HG03565 (cell line): ENCODE results near the gene PLCB4.
A peak's percentile ranks its signal among the peaks of the same experiment; 100 is the strongest.

Experiments used
- ATAC-seq: cut with Tn5 transposase; IDR thresholded peaks from one replicate; pipeline ENCODE4 v1.9.1; 2021; ENCODE audit warnings: mild to moderate bottlenecking, moderate library complexity; ENCODE audit not compliant: unreplicated experiment

The PLCB4 gene

GRCh38 chr20:9389346-9389745 lies 320.5 kb downstream of the PLCB4 start:
- ATAC-seq: no peak

DNA sequence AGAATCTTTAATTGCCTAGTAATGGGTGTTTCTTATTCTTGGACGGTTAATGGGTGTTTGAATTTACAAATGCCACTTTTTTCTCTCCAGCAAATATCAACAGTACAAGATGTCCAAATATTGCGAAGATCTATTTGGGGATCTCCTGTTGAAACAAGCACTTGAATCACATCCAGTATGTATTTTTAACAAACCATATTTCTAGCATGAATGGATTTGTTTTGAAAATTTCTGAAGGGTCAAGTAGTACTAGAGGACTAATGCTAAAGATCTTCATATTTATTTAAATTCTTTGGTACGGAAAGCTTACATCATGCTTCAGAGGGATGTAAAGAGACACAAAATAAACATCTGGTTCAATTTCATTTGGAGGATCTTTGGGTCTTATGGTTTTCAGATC lies 321.6 kb downstream of the PLCB4 start:
- ATAC-seq: no peak

GRCh38 chr20:9392892-9393857 lies 324.3 kb downstream of the PLCB4 start:
- ATAC-seq: no peak

- ATAC-seq: no peak
Measured at GRCh38 chr20:9395971-9396370, 327.1 kb downstream of the PLCB4 start.

DNA sequence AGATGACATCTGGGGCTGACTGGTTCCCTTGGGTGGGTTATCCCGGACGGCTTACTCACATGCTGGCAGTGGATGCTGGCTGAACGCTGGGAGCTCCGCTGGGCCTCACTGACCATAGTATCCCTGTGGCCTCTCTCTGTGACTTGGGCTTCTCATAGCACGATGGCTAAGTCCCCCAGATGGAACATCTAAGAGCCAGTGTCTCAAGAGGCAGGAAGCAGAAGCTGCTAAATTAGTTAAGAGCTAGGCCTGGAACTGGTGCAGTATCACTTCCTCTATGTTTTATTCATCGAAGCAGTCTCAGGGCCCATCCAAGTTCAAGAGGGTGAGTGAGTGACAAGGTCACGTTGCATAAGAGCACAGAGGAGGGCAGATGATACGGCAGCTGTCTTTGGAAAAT lies 329.0 kb downstream of the PLCB4 start:
- peak; percentile 93 for ATAC-seq

DNA sequence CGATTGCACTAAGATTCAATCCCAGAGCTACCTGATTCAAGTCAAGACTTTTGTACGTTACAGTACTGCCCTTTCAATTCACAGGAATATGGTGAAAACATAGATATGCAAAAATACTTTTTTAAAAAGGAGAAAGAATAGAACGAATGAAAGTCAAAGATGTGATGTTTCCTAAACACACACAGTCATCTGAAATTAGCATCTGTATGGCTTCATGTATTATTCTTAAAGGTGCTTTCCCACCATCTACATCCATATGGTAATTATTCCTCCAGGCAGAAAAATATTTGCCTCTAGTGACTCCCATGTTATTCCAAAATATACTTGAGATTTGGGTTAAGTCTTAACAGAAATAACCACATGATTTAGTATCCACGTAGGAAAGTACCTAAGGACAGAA lies 330.0 kb downstream of the PLCB4 start:
- ATAC-seq: no peak

DNA sequence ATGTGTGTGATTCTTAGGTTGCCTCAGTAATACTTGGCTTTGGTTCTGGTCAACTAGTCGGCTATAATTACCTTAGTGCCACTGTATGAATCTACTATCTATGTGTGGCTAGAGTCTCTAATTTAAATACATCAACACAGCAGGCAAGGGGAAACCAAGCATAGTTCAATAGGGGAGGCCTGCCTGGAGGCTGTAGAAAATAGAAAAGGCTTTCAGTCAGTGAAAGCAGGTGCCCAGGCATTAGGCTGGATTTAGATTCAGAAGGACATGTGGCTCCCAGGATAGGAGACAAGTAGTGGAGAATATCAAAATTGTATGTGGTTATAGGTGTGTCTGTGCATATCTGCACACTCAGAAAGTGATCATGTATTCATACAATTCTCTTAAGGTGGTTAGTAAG lies 330.4 kb downstream of the PLCB4 start:
- no peak for ATAC-seq

GRCh38 chr20:9400171-9401025 lies 331.5 kb downstream of the PLCB4 start:
- no peak for ATAC-seq

- ATAC-seq: no peak
Measured at GRCh38 chr20:9401371-9401770, 332.5 kb downstream of the PLCB4 start.

- ATAC-seq: no peak
Measured at GRCh38 chr20:9402141-9402540, 333.3 kb downstream of the PLCB4 start.

DNA sequence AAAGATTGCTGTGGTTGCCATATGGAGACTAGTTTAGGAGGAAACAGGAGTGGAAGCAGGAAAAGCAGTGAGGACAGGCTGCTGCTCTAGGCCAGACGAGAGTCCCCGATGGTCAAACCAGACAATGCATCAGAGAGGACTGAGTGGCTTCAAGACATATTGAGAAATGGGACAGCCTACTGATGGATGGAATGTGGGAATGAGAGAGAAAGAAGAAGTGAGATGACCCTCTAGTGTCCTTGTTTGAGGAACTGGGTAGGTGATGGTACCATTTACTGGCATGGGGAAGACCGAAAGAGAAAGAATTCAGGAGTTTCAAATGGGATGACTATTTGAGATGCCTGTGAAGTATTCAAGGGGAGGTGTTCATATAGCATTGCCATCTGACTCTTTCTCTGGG lies 333.7 kb downstream of the PLCB4 start:
- no peak for ATAC-seq

GRCh38 chr20:9403448-9403847 lies 334.6 kb downstream of the PLCB4 start:
- ATAC-seq: no peak

DNA sequence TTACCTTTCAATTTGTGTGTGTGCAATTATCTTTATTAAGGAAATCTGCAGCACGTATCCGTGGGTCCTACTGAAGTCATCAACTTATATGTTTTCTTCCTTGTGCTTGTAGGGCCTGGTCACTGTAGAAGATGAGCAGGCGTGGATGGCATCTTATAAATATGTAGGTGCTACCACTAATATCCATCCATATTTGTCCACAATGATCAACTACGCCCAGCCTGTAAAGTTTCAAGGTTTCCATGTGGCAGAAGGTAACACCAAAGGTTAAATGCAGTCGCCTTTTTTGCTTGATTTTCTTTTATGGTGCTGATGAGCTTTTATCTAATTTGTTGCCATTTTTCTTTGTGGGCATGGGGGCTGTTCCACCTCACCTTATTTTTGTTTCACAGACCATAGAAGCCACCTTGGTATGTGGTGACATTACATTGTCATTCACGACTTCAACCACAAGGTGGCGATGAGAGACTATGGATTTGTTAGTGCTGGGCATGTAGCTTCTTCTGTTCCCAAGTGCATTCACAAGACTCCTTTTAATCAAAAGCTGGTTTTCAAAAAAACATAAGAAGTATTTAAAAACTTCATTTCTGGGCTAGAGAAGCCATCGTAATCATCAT lies 339.0 kb downstream of the PLCB4 start:
- peak; percentile 74 for ATAC-seq

DNA sequence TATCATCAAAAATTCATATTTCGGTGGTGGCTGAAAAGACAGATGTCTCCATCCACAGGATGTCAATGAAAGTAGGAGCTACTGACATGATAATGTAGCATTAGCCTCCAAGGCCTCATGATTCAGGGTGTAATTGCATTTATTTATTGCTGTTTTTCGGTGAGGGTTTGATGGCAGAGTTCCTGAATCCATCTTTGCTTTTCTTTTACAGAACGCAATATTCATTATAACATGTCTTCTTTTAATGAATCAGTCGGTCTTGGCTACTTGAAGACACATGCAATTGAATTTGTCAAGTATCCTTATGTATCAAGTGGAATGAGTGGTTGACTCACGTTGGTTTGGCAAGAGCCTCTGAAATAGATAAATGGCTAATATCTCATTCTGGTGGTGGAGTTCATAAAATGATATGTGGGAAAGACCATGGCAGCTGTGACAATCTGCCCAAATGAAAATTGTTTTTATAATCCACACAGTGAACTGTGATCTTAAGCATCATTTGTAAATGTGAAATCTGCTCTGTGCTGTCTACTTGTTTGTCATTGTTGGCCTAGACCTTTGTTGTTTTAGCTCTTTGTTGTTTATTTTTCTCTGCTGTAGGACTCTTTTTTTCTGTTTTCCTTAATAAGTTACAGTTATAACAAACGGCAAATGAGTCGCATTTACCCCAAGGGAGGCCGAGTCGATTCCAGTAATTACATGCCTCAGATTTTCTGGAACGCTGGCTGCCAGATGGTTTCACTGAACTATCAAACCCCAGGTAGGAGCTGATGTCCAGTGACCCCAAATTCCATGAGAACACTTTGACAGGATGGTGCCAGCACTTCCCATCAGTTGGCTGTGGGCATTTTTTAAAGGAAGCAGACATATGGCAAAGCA lies 339.8 kb downstream of the PLCB4 start:
- no peak for ATAC-seq

GRCh38 chr20:9409352-9409751 lies 340.5 kb downstream of the PLCB4 start:
- no peak for ATAC-seq

DNA sequence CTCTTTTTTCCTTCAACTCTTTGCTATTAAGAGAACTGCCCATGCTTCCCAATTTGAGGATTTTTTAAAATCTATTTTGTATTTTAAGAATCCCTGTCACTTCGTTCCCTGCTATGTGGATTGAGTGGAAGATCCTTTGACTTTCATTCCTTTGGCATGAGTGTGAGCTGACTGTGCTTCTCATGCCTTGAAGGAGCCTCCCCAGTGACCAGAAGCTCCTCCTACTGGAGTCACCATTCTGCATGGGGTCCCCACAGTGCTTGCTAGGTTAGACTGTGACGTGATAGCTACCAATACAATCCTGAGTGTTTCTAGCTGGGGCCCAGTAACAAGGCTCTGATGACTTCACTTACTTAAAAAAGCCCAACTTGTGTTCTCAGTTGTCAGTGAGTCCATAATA lies 341.1 kb downstream of the PLCB4 start:
- no peak for ATAC-seq

GRCh38 chr20:9411833-9412232 lies 342.9 kb downstream of the PLCB4 start:
- no peak for ATAC-seq

DNA sequence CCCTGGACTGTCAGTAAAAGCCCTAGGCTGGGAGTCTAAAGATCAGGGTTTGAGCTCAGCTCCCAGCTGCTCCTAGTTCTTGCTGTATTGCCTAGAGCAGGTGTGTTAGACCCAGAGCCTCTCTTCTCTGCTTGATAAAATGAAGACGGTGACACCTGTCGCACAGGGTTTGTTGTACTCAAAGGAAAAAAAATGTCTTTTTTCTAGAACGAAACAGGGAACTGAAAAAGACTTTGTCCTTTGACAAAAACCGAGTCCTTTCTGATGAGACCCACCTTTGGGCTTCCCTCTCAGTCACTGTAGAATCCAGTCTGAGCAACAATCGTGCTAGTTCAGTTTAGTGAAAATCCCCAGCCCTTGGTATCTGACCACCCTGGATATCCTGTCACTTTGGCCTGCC lies 343.4 kb downstream of the PLCB4 start:
- peak; percentile 60 for ATAC-seq

DNA sequence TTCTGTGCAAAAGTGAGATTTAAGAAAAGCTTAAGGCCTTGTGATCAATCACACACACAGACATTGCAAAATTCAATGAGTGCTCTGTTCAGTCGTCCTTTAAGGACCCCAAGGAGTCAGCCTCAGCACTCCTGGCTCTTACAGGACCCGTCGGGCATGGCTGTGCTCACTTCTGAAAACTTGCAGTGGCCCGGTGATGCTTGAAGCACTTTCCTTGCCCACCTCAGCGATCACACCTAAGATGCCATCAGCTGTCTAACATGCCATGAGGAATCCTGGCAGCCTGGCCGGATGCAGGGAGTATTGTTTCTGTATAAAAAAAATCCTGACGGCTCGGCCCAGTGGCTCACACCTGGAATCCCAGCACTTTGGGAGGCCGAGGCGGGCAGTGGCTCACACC lies 344.1 kb downstream of the PLCB4 start:
- no peak for ATAC-seq

- no peak for ATAC-seq
Measured at GRCh38 chr20:9415426-9415825, 346.5 kb downstream of the PLCB4 start.
